HG03469 (cell line): ENCODE measurements around the gene INTS1.
A peak's percentile ranks its signal among the peaks of the same experiment; 100 is the strongest.

ENCODE experiments used
- ATAC-seq: cut with Tn5 transposase; IDR thresholded peaks from one replicate; pipeline ENCODE4 v1.9.1; 2021; ENCODE audit warnings: mild to moderate bottlenecking, moderate library complexity, moderate number of reproducible peaks; ENCODE audit not compliant: unreplicated experiment

INTS1 gene

DNA sequence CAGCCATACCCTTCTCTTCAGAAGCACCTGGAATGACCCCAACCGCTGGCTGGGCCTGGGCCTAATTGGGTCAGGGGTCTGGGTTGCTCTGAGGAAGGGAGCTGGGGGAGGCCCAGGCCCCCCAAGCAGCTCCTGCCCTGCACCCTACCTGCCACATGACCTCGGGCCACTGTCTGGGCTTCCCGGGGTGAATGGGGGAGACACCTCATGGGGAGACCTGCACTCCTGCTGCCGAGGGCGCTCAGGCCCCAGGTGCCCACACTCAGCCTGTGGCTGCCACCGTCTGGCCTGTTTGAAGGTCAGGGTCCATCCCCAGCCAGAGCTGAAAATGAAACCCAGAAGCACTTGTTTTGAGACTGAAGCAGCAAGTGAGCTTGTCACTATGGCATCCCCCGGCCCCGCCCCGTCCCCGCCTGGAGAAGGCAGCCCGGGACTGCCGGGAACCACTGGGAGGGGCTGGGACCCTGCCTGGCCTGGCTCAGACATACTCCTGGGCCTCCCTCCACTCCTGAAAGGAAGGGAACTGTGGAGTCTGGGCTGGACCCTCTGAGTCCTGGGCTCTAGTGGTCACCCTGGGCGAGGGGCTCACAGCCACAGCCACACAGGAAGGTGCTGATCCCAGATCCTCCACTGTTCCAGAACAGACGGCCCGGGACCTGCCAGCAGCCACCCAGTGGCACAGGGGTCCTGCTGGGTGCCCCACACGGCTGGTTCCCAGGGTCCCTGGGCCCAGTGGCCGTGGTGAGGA is 37.5 kb downstream of the INTS1 start:
- ATAC-seq = no peak

- no peak for ATAC-seq
Measured at GRCh38 chr7:1464694-1465093, 39.5 kb downstream of the INTS1 start.

GRCh38 chr7:1463676-1464223 is 40.4 kb downstream of the INTS1 start:
- no peak for ATAC-seq

DNA sequence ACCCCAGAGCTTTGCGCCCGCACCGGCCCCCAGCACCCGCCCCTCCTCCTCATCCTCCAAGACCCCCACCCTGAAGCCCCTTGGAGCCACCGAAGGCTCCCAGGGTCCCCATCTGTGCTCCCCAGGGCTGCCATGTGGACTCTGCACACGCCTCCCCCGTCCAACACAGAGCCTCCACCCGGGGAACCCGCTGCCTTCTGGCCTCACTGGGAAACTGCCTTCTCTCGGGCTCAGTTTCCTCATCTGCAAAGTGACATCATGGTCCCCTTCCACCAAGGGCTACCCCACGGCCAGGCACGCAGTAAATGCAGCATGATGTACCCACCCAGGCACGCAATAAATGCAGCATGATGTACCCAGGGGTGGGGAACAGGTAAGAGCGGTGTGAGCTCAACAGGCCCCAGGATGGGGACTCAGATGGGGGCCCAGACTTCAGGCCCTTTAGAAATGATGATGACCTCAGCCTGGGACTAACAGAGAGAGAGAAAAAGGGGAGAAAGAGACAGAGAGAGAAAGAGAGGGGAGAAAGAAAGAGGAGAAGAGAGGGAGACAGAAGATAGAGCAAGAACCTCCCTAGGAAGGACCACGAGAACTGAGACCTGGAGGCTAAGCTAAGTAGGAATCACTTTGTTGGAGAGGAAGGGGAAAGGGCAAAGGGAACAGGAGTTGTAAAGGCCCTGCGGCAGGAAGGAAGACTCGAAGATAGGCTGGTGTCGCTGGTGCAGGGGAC is 42.4 kb downstream of the INTS1 start:
- no peak for ATAC-seq

- no peak for ATAC-seq
Measured at GRCh38 chr7:1460821-1461645, 43.2 kb downstream of the INTS1 start.

DNA sequence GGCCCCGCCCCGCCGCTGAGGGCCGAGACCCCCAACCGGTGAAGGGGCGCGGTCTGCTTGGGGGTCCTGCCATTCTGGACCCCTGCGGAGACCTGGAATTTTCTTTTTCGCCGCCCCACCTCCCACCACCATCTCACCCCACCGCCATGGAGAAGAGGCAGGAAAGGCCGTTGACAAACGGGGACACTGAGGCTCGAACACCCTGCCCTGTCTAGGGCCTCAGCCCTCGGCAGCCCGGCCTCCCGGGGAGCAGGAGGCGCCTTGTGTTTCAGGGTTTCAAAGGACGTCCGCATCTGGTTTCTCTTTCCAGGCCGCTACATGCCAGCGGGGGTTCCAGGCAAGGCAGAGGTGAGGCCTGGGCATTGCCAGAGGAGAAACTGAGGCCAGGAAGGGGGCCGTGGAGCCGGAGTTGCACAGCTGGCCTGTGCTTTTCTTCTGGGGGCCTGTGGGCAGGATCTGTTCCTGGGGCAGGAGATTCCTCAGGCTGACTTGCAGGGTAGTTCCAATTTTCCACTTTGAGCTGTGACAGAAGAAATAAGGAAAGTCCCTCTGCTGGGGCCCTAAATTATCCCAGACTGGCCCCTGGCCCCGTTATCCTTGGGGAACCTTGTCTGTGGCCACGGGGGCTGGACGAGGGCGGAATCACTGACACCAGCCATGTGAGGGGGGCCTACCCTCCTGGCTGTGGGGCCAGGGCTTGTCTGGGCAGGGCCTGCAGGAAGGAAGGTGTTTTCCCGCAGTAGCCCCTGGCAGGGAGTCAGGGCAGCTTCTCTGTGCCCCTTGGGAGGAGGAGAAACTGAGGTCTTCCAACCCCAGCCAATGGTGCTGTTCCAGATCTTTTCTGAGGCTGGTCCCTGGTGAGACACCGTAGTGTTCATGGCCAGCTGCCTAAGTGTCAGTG is 44.0 kb downstream of the INTS1 start:
- ATAC-seq = no peak

GRCh38 chr7:1459512-1459892 is 44.7 kb downstream of the INTS1 start:
- ATAC-seq = peak; percentile 72

DNA sequence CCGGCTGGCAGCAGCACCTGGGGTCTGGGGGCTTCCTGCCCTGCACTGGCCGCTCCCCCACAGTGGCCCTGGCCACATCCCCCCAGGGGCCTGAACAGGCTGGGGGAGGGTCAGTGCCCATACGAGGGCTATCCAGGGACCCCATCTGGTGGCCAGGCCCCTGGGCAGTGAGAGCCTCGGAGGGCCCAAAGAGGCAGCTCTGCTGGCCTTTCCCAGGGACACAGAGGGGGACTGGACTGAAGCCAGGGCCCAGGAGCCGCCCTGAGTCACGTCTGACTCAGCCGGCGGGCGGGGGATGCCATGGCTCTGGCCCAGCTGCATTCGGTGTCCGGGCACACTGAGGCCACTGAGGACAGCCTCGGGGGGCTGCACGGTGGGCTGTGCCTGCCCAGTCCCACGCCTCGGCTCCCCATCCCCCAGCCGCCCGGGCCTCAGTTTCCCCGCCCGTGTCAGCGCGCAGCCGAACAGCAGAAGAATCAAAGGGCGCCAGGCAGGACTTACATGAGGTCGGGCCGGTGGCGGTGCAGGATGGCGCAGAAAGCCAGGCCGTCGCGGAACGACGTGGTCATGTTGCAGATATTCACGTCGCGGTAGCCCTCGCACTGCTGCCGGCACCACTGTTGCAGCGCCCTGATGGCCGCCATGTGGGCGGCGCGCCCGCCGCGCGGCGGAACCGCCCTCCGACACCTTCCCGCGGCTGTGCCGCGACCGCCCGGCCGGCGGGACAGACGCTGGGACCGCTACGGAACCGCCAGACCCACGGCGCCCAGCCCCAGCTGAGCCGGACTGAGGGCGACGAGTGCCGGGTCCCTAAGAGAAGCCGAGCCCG is 45.3 kb downstream of the INTS1 start, which contains the start of gene MICALL2:
TSS of gene MICALL2 (minus strand) at position 788 of the 829 bp plus-strand sequence. CDS start at position 644, 144 bp downstream.
- no peak for ATAC-seq

DNA sequence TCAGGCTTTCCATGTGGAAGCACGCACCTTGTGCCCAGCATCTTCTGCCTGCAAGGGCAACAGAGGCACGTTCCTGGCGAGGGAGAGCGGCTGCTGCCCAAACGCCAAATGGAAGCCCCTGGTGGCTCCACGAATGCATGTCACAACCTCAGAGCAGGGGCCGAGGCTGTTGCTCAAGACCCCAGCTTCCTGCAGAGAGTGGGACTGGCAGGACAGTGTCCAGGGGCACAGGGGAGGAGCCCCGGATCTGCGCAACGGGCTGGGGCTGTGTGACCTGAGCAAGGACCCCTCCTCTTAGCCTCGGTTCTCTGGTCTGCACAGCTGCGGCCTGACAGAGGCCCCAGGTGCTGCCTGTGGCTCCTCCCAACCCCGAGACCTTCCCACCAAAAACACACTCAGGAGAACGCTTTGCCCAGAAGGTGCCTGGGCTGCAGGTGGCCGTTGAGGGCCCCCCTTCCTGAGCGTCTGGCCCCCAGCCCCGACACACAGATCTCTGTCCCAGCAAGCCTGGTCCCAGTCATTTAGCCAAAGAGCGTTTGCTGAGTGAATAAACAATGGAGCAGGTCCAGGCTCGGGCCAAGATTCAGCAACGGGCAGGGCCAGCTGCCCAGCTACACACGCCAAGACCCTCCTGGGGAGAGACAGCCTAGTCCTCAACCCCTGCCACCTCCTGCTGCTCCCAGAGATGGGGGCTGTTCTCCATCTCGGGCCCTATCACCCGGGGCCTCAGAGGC is 46.1 kb downstream of the INTS1 start:
- ATAC-seq = no peak

GRCh38 chr7:1457059-1457948 is 46.9 kb downstream of the INTS1 start:
- no peak for ATAC-seq

- no peak for ATAC-seq
Measured at GRCh38 chr7:1455955-1456354, 48.2 kb downstream of the INTS1 start.

DNA sequence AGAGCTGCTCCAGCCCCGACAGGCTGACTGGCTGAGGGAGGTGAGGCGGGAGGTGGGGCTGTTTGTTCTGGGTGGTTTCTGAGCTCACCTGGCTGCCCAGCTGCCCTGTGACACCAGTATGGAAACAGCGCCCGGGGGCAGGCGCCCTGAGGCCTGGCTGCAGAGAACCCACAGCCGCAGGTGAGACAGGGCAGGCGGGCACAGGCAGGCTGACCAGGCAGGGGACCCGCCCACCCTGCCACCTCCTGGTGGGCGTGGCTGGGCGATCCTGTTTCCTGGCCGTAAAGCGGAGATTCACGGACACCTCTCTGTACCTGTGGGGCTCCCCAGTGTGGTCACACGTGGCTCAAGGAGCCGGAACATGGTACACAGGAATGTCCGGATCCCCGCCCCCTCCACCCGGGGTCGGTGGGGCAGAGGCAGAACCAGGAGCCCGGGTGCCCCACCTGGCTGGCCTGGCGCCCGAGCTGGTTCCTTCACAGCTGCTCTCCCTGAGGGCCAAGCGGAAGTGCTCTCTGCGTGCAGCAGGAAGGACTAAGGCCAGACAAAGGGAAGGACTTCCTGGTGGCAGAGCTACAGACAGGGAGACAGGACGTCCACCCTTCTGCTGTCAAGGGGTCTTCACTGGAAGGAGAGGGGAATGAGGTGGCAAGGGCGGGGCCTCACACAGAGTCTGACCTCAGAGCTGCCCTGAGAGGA is 48.8 kb downstream of the INTS1 start:
- ATAC-seq = no peak

- ATAC-seq = no peak
Measured at GRCh38 chr7:1454542-1454941, 49.6 kb downstream of the INTS1 start.

GRCh38 chr7:1452205-1452604 is 52.0 kb downstream of the INTS1 start:
- ATAC-seq = no peak

DNA sequence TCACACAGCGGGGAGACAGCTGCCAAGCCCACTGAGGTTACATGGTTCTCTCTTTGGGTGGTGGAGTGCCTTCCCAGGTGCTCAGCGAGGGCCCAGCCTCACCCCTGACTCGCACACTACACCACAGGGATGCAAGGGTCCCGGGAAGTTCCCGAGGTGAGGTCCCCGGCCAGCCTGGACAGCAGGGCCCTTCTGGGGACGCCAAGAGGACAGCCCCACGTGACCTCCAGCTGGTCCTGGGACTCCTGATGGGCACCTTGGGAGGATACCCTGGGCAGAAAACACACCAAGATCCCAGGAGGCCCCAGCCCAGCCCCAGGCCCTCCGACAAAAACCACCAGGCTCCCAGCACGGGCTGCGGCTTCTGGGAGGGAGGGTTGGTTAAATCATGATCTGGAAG is 53.2 kb downstream of the INTS1 start:
- ATAC-seq = no peak

- ATAC-seq = no peak
Measured at GRCh38 chr7:1450431-1450830, 53.8 kb downstream of the INTS1 start.

DNA sequence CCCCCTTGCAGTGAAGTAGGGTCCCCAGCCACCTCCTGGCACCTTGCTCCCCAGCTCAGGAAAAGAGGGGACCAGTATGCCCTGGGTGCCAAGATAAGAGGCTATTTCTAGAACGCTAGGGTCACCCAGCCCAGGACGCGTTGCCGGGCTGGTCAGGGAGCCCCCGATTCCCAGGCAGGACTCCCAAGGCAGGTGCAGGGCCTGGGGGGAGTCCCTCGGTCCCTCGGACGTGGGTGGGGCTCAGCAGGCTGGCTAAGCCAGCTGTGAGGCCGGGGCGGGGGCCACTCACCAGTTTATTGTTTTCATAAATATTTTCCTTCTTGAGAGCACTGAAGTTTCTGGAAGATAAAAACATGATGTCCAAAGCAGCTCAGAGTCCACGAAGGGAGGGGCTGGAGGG is 54.2 kb downstream of the INTS1 start:
- ATAC-seq = no peak
